ENCODE measurements around the gene PPP2R5C. TPM values are rescaled to one million over a fixed set of nuclear protein-coding genes. Genes with fewer than 3 reads are reported as not detected.

The PPP2R5C gene
- total RNA-seq, 1 experiment from 2014 or later = 93.0 TPM

- no peaks in the 10 kb centered on the region; the same call in 1 of the 2 replicates for H3K27me3 Mint-ChIP-seq (ENCODE audit: low read depth)
- peak overlapping the region; percentile 54 to 84 (median 83); a peak in 5 of 7 replicates for H3K27ac Mint-ChIP-seq
- H3K27ac ChIP-seq (ENCODE audit: insufficient read length, low read depth, low read length) = no peak overlapping the region
- H3K27me3 ChIP-seq (ENCODE audit: insufficient read depth, low read length) = no peaks in the 10 kb centered on the region
- H3K4me1 ChIP-seq (ENCODE audit: insufficient read depth, low read length) = peaks cover 4% of the 10 kb centered on the region; the same call in 1 of the 2 replicates
- no peak overlapping the region; the same call in 1 of the 2 replicates for H3K14ac ChIP-seq (ENCODE audit: insufficient read depth, low read length)
- H3K9me3 Mint-ChIP-seq = no peaks in the 10 kb centered on the region
- H2AK5ac ChIP-seq (ENCODE audit: insufficient read length, low read length) = no peak overlapping the region
- peaks cover 0 to 18% (median 18%) of the 10 kb centered on the region in 3 experiments for H3K36me3 Mint-ChIP-seq (ENCODE audit: insufficient read depth in 1 of 3, low read depth in 3 of 3)
- no peak overlapping the region for H3K56ac ChIP-seq (ENCODE audit: insufficient read length, low read depth, low read length)
- H3K9ac ChIP-seq (ENCODE audit: extremely low read depth, insufficient read length, low read length) = no peak overlapping the region
- H2BK12ac ChIP-seq (ENCODE audit: insufficient read length, low read depth, low read length) = no peak overlapping the region
- H3K79me1 ChIP-seq (ENCODE audit: insufficient read depth, low read depth, low read length, poor library complexity, severe bottlenecking) = no peaks in the 10 kb centered on the region
- no peak overlapping the region for H2BK5ac ChIP-seq (ENCODE audit: insufficient read length, low read length)
- no peaks in the 10 kb centered on the region for H4K20me1 ChIP-seq (ENCODE audit: control insufficient read depth, insufficient read depth, insufficient read length)
- H3K18ac ChIP-seq (ENCODE audit: insufficient read length, low read depth, low read length) = no peak overlapping the region
- no peaks in the 10 kb centered on the region for H3K79me2 ChIP-seq (ENCODE audit: insufficient read depth, low read length)
- no CpG with 5 or more reads among the region's 17 CpGs for WGBS (ENCODE audit: extremely low coverage, insufficient read length, low lambda C conversion rate)
- H3K4me3 Mint-ChIP-seq = peak overlapping the region; percentile 9 to 61; a peak in 4 of 5 replicates
- DNase-seq = no peak
- no peak overlapping the region for H3K4ac ChIP-seq (ENCODE audit: low read depth, low read length)
- no peak for TF ChIP-seq CTCF (conservative IDR thresholded peaks at IDR 0.05)
- H3K9me3 ChIP-seq (ENCODE audit: control insufficient read depth, low read depth, low read length) = no peaks in the 10 kb centered on the region
- no peak overlapping the region for H2AFZ ChIP-seq (ENCODE audit: low read length)
- H3K4me1 Mint-ChIP-seq = peaks cover 29 to 44% of the 10 kb centered on the region in 2 experiments
- H4K91ac ChIP-seq (ENCODE audit: insufficient read length, low read depth, low read length) = no peak overlapping the region
- no peak overlapping the region for H2BK120ac ChIP-seq (ENCODE audit: low read depth, low read length, poor library complexity, severe bottlenecking)
- H4K5ac ChIP-seq (ENCODE audit: insufficient read length, low read depth, low read length) = no peak overlapping the region
- no peak overlapping the region for H2BK20ac ChIP-seq (ENCODE audit: low read depth, low read length, poor library complexity, severe bottlenecking)
- no peak overlapping the region for H3T11ph ChIP-seq (ENCODE audit: low read length)
- no peaks in the 10 kb centered on the region for H3K23me2 ChIP-seq (ENCODE audit: insufficient read length, low read depth, low read length, poor library complexity, severe bottlenecking)
- H3K23ac ChIP-seq (ENCODE audit: insufficient read length, low read depth, low read length) = no peak overlapping the region
- no peak overlapping the region for H4K8ac ChIP-seq (replicated peaks; ENCODE audit: insufficient read length, low read depth, low read length)
- H3K4me2 ChIP-seq (ENCODE audit: insufficient read depth, insufficient read length, low read length) = peak overlapping the region; percentile 7
- no peak overlapping the region for H2BK15ac ChIP-seq (ENCODE audit: low read depth, low read length)
These were observed 156.0 kb downstream of the PPP2R5C start for GRCh38 chr14:101917413-101918017.
